WTC11 (cell line): Measurements from ENCODE around the gene NDUFS7. TPM values are rescaled to one million over a fixed set of nuclear protein-coding genes. Genes with fewer than 3 reads are reported as not detected.

ENCODE experiments used
- ATAC-seq: fragments of 200-7000 bp; cut with Tn5 transposase; 2 replicates; pipeline ENCODE4 v1.10.0; 2021; ENCODE audit warnings: mild to moderate bottlenecking, moderate library complexity
- CTCF ChIA-PET: fragments of 300-600 bp; sonication (Branson Sonifier 250); formaldehyde crosslinking; loops from one replicate; lab custom pipeline; 2021; ENCODE audit warnings: antibody characterized with exemption; lab: Charles Lee
- POLR2A ChIA-PET: fragments of 350-600 bp; sonication (Branson Sonifier 250); formaldehyde crosslinking; loops from one replicate; lab custom pipeline; 2021; ENCODE audit warnings: antibody characterized with exemption; lab: Charles Lee
- DNase-seq: peaks from one replicate; pipeline ENCODE4 v3.0.0; 2021; ENCODE audit warnings: low spot score
- H3K27ac Mint-ChIP-seq: 2 replicates; pipeline ENCODE4 v1.8.0; 2021; ENCODE audit warnings: mixed read lengths
- H3K27me3 Mint-ChIP-seq: 2 replicates; pipeline ENCODE4 v1.8.0; 2021; ENCODE audit warnings: low read depth, mild to moderate bottlenecking, moderate library complexity, mixed read lengths
- H3K36me3 Mint-ChIP-seq: 2 replicates; pipeline ENCODE4 v1.8.0; 2021; ENCODE audit warnings: mixed read lengths
- H3K4me1 Mint-ChIP-seq: 2 replicates; pipeline ENCODE4 v1.8.0; 2022; ENCODE audit warnings: mixed read lengths
- H3K4me3 Mint-ChIP-seq: 2 replicates; pipeline ENCODE4 v1.8.0; 2021; ENCODE audit warnings: mild to moderate bottlenecking, moderate library complexity, mixed read lengths
- H3K9me3 Mint-ChIP-seq: 2 replicates; pipeline ENCODE4 v1.8.0; 2021; ENCODE audit warnings: mixed read lengths
- ATF1 ChIP-seq: sonication (generic); formaldehyde crosslinking; IDR thresholded peaks from 2 replicates; pipeline ENCODE4 v1.8.1; 2023; ENCODE audit warnings: mild to moderate bottlenecking, moderate library complexity, missing genetic modification reagents
- CDX4 ChIP-seq: fragments of 250-450 bp; sonication (Bioruptor Pico); IDR thresholded peaks from 2 replicates; pipeline ENCODE4 v1.9.0; 2021; ENCODE audit warnings: moderate library complexity, mild to moderate bottlenecking, inconsistent platforms, borderline replicate concordance
- CREB1 ChIP-seq: sonication (generic); formaldehyde crosslinking; IDR thresholded peaks from 2 replicates; pipeline ENCODE4 v1.8.0; 2023; ENCODE audit warnings: mild to moderate bottlenecking, missing genetic modification reagents
- CREM ChIP-seq: sonication (generic); formaldehyde crosslinking; IDR thresholded peaks from 2 replicates; pipeline ENCODE4 v1.8.1; 2022; ENCODE audit warnings: mild to moderate bottlenecking, missing genetic modification reagents, moderate library complexity
- ETV6 ChIP-seq: sonication (generic); formaldehyde crosslinking; IDR thresholded peaks from 2 replicates; pipeline ENCODE4 v1.8.1; 2022; ENCODE audit warnings: mild to moderate bottlenecking, missing genetic modification reagents
- FOXJ3 ChIP-seq: sonication (generic); formaldehyde crosslinking; IDR thresholded peaks from 2 replicates; pipeline ENCODE4 v1.9.0; 2021; ENCODE audit warnings: missing genetic modification reagents, mild to moderate bottlenecking, borderline replicate concordance
- FOXK1 ChIP-seq: sonication (generic); formaldehyde crosslinking; IDR thresholded peaks from 2 replicates; pipeline ENCODE4 v1.8.0; 2022; ENCODE audit warnings: mild to moderate bottlenecking, moderate library complexity, missing genetic modification reagents
- FOXP1 ChIP-seq: sonication (generic); formaldehyde crosslinking; IDR thresholded peaks from 2 replicates; pipeline ENCODE4 v1.8.0; 2022; ENCODE audit warnings: missing genetic modification reagents, mild to moderate bottlenecking, moderate library complexity, borderline replicate concordance
- GABPB1 ChIP-seq: sonication (generic); formaldehyde crosslinking; IDR thresholded peaks from 2 replicates; pipeline ENCODE4 v1.8.1; 2023; ENCODE audit warnings: mild to moderate bottlenecking, missing genetic modification reagents
- GTF2I ChIP-seq: fragments of 250-450 bp; sonication (Bioruptor Pico); conservative IDR thresholded peaks from 2 replicates; pipeline ENCODE4 v1.4.0; 2021; ENCODE audit warnings: mild to moderate bottlenecking
- HMGXB4 ChIP-seq: sonication (generic); formaldehyde crosslinking; IDR thresholded peaks from 2 replicates; pipeline ENCODE4 v1.8.1; 2023; ENCODE audit warnings: mild to moderate bottlenecking, moderate library complexity, missing genetic modification reagents
- JAZF1 ChIP-seq: fragments of 250-450 bp; sonication (Bioruptor Pico); IDR thresholded peaks from 2 replicates; pipeline ENCODE4 v1.9.0; 2021; ENCODE audit warnings: moderate library complexity, mild to moderate bottlenecking, inconsistent platforms
- KAT7 ChIP-seq: sonication (generic); formaldehyde crosslinking; IDR thresholded peaks from 2 replicates; pipeline ENCODE4 v1.8.1; 2023; ENCODE audit warnings: missing genetic modification reagents, mild to moderate bottlenecking, borderline replicate concordance
- RELA ChIP-seq: sonication (generic); formaldehyde crosslinking; IDR thresholded peaks from 2 replicates; pipeline ENCODE4 v1.8.1; 2022; ENCODE audit warnings: missing genetic modification reagents, mild to moderate bottlenecking, borderline replicate concordance
- SMAD3 ChIP-seq: sonication (generic); formaldehyde crosslinking; IDR thresholded peaks from 2 replicates; pipeline ENCODE4 v1.8.0; 2022; ENCODE audit warnings: missing genetic modification reagents, mild to moderate bottlenecking, borderline replicate concordance
- SP1 ChIP-seq: sonication (generic); formaldehyde crosslinking; conservative IDR thresholded peaks from 2 replicates; pipeline ENCODE4 v1.8.1; 2022; ENCODE audit warnings: missing genetic modification reagents
- TCF7 ChIP-seq: sonication (generic); formaldehyde crosslinking; IDR thresholded peaks from 2 replicates; pipeline ENCODE4 v1.8.0; 2022; ENCODE audit warnings: mild to moderate bottlenecking, low read depth, missing genetic modification reagents, moderate library complexity
- TEAD1 ChIP-seq: sonication (generic); formaldehyde crosslinking; IDR thresholded peaks from 2 replicates; pipeline ENCODE4 v1.8.0; 2022; ENCODE audit warnings: mild to moderate bottlenecking, missing genetic modification reagents
- ZNF121 ChIP-seq: sonication (generic); formaldehyde crosslinking; IDR thresholded peaks from 2 replicates; pipeline ENCODE4 v1.8.0; 2023; ENCODE audit warnings: missing genetic modification reagents
- ZNF232 ChIP-seq: sonication (generic); formaldehyde crosslinking; IDR thresholded peaks from 2 replicates; pipeline ENCODE4 v1.8.0; 2022; ENCODE audit warnings: mild to moderate bottlenecking, missing genetic modification reagents
- total RNA-seq: library from RNA; stranded (reverse); gene quantifications from 3 replicates; pipeline ENCODE4 v1.2.3, GENCODE V29; 2021
- TF ChIP-seq, protein P1 (sequence below): sonication (generic); formaldehyde crosslinking; IDR thresholded peaks from 2 replicates; pipeline ENCODE4 v1.8.0; 2022; ENCODE audit warnings: mild to moderate bottlenecking, missing genetic modification reagents
- TF ChIP-seq, protein P2 (sequence below): sonication (generic); formaldehyde crosslinking; IDR thresholded peaks from 2 replicates; pipeline ENCODE4 v1.8.1; 2022; ENCODE audit warnings: mild to moderate bottlenecking, moderate library complexity, missing genetic modification reagents
- TF ChIP-seq, protein P3 (sequence below): sonication (generic); formaldehyde crosslinking; IDR thresholded peaks from 2 replicates; pipeline ENCODE4 v1.8.1; 2023; ENCODE audit warnings: mild to moderate bottlenecking, missing genetic modification reagents, moderate library complexity

The NDUFS7 gene
- total RNA-seq, 1 experiment from 2014 or later: 136 TPM

- Mint-ChIP-seq H3K27me3 (peaks cover 6% of the 10 kb centered on the region; the same call in 1 of the 2 replicates), H3K27ac (no peak overlapping the region), H3K36me3 (peaks cover 2% of the 10 kb centered on the region; the same call in 1 of the 2 replicates), H3K4me3 (peak overlapping the region; percentile 65), H3K4me1 (peaks cover 7% of the 10 kb centered on the region), H3K9me3 (no peaks in the 10 kb centered on the region)
- POLR2A ChIA-PET: no interaction called here
- peak; percentile 84 for TF ChIP-seq ZNF121 (CRISPR knock-in tag)
- 0 out of 2 replicates have a peak, but pooled peaks have one; percentile 18 for TF ChIP-seq KAT7 (CRISPR knock-in tag)
- no peak for TF ChIP-seq ETV6 (CRISPR knock-in tag)
- TF ChIP-seq ZNF232: no peak
- TF ChIP-seq SP1 (CRISPR knock-in tag): no peak
- TF ChIP-seq GABPB1 (CRISPR knock-in tag): peak; percentile 60
- TF ChIP-seq CREM (CRISPR knock-in tag): no peak
- peak; percentile 96 for TF ChIP-seq GTF2I (CRISPR knock-in tag)
- no peak for TF ChIP-seq CDX4
- TF ChIP-seq JAZF1 (CRISPR knock-in tag): no peak
- TF ChIP-seq, protein P1, sequence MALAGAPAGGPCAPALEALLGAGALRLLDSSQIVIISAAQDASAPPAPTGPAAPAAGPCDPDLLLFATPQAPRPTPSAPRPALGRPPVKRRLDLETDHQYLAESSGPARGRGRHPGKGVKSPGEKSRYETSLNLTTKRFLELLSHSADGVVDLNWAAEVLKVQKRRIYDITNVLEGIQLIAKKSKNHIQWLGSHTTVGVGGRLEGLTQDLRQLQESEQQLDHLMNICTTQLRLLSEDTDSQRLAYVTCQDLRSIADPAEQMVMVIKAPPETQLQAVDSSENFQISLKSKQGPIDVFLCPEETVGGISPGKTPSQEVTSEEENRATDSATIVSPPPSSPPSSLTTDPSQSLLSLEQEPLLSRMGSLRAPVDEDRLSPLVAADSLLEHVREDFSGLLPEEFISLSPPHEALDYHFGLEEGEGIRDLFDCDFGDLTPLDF (CRISPR knock-in tag): no peak
- ATAC-seq (peak; percentile 5; the same call in 1 of the 2 replicates), DNase-seq (no peak)
- CTCF ChIA-PET: interaction anchor here (1.1 kb wide), 1 partner anchor 87 kb away, joined by 3 read pairs; no protein-coding TSS in a partner anchor
Observed at GRCh38 chr19:1400281-1401137, 16.8 kb downstream of the NDUFS7 start.

GRCh38 chr19:1401138-1401888 lies 17.6 kb downstream of the NDUFS7 start, which contains the start of gene GAMT:
Gene GAMT (minus strand): TSS chr19:1401542. CDS start chr19:1401476, 66 bp downstream.
- ATAC-seq (peak; percentile 62), DNase-seq (peak; percentile 51)
- Mint-ChIP-seq H3K4me3 (peak within 1 kb of the TSS; percentile 65), H3K4me1 (peaks cover 8% of the 10 kb centered on the region), H3K36me3 (peaks cover 2% of the 10 kb centered on the region; the same call in 1 of the 2 replicates), H3K9me3 (no peaks in the 10 kb centered on the region), H3K27ac (no peak within 1 kb of the TSS), H3K27me3 (peaks cover 6% of the 10 kb centered on the region; the same call in 1 of the 2 replicates)
- TF ChIP-seq CREB1 (CRISPR knock-in tag) (no peak), HMGXB4 (CRISPR knock-in tag) (peak; percentile 69; the same call in 1 of the 2 replicates), SP1 (CRISPR knock-in tag) (0 out of 2 replicates have a peak, but pooled peaks have one; percentile 58), TEAD1 (CRISPR knock-in tag) (no peak), TCF7 (CRISPR knock-in tag) (0 out of 2 replicates have a peak, but pooled peaks have one; percentile 68), ATF1 (0 out of 2 replicates have a peak, but pooled peaks have one; percentile 31), RELA (CRISPR knock-in tag) (no peak), FOXK1 (peak; percentile 51), FOXP1 (CRISPR knock-in tag) (0 out of 2 replicates have a peak, but pooled peaks have one; percentile 48), CDX4 (no peak), ETV6 (CRISPR knock-in tag) (0 out of 2 replicates have a peak, but pooled peaks have one; percentile 28), SMAD3 (CRISPR knock-in tag) (no peak), FOXJ3 (CRISPR knock-in tag) (no peak)
- TF ChIP-seq, protein P2, sequence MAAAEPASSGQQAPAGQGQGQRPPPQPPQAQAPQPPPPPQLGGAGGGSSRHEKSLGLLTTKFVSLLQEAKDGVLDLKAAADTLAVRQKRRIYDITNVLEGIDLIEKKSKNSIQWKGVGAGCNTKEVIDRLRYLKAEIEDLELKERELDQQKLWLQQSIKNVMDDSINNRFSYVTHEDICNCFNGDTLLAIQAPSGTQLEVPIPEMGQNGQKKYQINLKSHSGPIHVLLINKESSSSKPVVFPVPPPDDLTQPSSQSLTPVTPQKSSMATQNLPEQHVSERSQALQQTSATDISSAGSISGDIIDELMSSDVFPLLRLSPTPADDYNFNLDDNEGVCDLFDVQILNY (CRISPR knock-in tag): 0 out of 2 replicates have a peak, but pooled peaks have one; percentile 17
- TF ChIP-seq, protein P3, sequence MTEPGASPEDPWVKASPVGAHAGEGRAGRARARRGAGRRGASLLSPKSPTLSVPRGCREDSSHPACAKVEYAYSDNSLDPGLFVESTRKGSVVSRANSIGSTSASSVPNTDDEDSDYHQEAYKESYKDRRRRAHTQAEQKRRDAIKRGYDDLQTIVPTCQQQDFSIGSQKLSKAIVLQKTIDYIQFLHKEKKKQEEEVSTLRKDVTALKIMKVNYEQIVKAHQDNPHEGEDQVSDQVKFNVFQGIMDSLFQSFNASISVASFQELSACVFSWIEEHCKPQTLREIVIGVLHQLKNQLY (CRISPR knock-in tag): no peak
- POLR2A ChIA-PET: no interaction called here
- CTCF ChIA-PET: interaction anchor here (1.1 kb wide), 1 partner anchor 87 kb away, joined by 3 read pairs; no protein-coding TSS in a partner anchor
